IMR-90 (cell line): ENCODE data around the gene CCT7. TPM values are rescaled to one million over a fixed set of nuclear protein-coding genes. Genes with fewer than 3 reads are reported as not detected.

Experiments used
- ATAC-seq: fragments of 200-7000 bp; cut with Tn5 transposase; 2 replicates; pipeline ENCODE4 v1.9.1; 2020; ENCODE audit warnings: low read depth, mild to moderate bottlenecking, moderate library complexity
- BruUV-seq: library from RNA; stranded (reverse); fragments of 400-500 nt; replicated peaks from 2 replicates; lab custom pipeline; 2021; lab: Mats Ljungman, UMichigan
- CTCF ChIA-PET: fragments of 300-600 bp; formaldehyde crosslinking; extraction: SDS; loops from one replicate; lab custom pipeline; 2021; ENCODE audit warnings: antibody characterized with exemption; lab: Yijun Ruan, JAX
- POLR2A ChIA-PET: fragments of 300-600 bp; sonication (Branson Sonifier 250); formaldehyde crosslinking; loops from one replicate; lab custom pipeline; 2022; ENCODE audit warnings: antibody characterized with exemption; ENCODE audit not compliant: unreplicated experiment; lab: Charles Lee
- DNase-seq: peaks from one replicate; pipeline ENCODE4 v3.0.0; 2013
- H2AFZ ChIP-seq: replicated peaks from 2 replicates; pipeline ENCODE3; 2013; ENCODE audit warnings: low read length, mild to moderate bottlenecking; ENCODE audit not compliant: poor library complexity
- H2AK5ac ChIP-seq: 2 replicates; pipeline ENCODE4 v1.6.1; 2013; ENCODE audit warnings: low read depth, low read length, inconsistent platforms
- H2AK9ac ChIP-seq: replicated peaks from 2 replicates; pipeline ENCODE3; 2013; ENCODE audit warnings: mild to moderate bottlenecking, low read depth, low read length, moderate library complexity; ENCODE audit not compliant: poor library complexity
- H2BK120ac ChIP-seq: 2 replicates; pipeline ENCODE4 v1.6.1; 2013; ENCODE audit warnings: low read depth, low read length, inconsistent platforms
- H2BK15ac ChIP-seq: 3 replicates; pipeline ENCODE4 v1.6.1; 2013; ENCODE audit warnings: low read depth, low read length, inconsistent platforms
- H2BK20ac ChIP-seq: 2 replicates; pipeline ENCODE4 v1.6.1; 2013; ENCODE audit warnings: low read depth, mild to moderate bottlenecking, inconsistent platforms, low read length, moderate library complexity
- H2BK5ac ChIP-seq: 2 replicates; pipeline ENCODE4 v1.6.1; 2013; ENCODE audit warnings: mild to moderate bottlenecking, low read depth, low read length, inconsistent platforms; ENCODE audit not compliant: poor library complexity, severe bottlenecking
- H3K14ac ChIP-seq: replicated peaks from 2 replicates; pipeline ENCODE4 v1.6.1; 2013; ENCODE audit warnings: low read depth, low read length, inconsistent platforms
- H3K18ac ChIP-seq: 2 replicates; pipeline ENCODE4 v1.6.1; 2013; ENCODE audit warnings: low read depth, low read length, control low read depth
- H3K23ac ChIP-seq: 2 replicates; pipeline ENCODE4 v1.6.1; 2013; ENCODE audit warnings: low read depth, low read length, inconsistent platforms
- H3K27ac ChIP-seq: 2 replicates; pipeline ENCODE4 v1.5.1; 2013; ENCODE audit warnings: mild to moderate bottlenecking, control low read depth, low read length; ENCODE audit not compliant: insufficient read depth
- H3K27me3 ChIP-seq: 2 replicates; pipeline ENCODE4 v1.6.1; 2013; ENCODE audit warnings: low read length; ENCODE audit not compliant: control insufficient read depth, insufficient read depth
- H3K36me3 ChIP-seq: 2 replicates; pipeline ENCODE4 v1.6.1; 2013; ENCODE audit warnings: low read length, mixed read lengths; ENCODE audit not compliant: control insufficient read depth, insufficient read depth
- H3K4ac ChIP-seq: 2 replicates; pipeline ENCODE4 v1.6.1; 2013; ENCODE audit warnings: low read depth, low read length, inconsistent platforms
- H3K4me1 ChIP-seq: 2 replicates; pipeline ENCODE4 v1.6.1; 2013; ENCODE audit warnings: low read length, mixed read lengths; ENCODE audit not compliant: control insufficient read depth, insufficient read depth
- H3K4me2 ChIP-seq: 2 replicates; pipeline ENCODE4 v1.6.1; 2013; ENCODE audit warnings: low read depth, mild to moderate bottlenecking, control low read depth, low read length, moderate library complexity
- H3K4me3 ChIP-seq: 2 replicates; pipeline ENCODE4 v1.5.1; 2013; ENCODE audit warnings: low read depth, mild to moderate bottlenecking, control low read depth, low read length, moderate library complexity; ENCODE audit not compliant: insufficient read depth
- H3K56ac ChIP-seq: 2 replicates; pipeline ENCODE4 v1.6.1; 2013; ENCODE audit warnings: low read length, inconsistent platforms; ENCODE audit not compliant: insufficient read depth; ENCODE audit errors: extremely low read depth
- H3K79me1 ChIP-seq, 2 experiments: 2 replicates each; pipeline ENCODE4 v1.6.1; 2013; ENCODE audit warnings: low read length in 2 of 2, inconsistent platforms in 1 of 2, low read depth in 1 of 2
- H3K9ac ChIP-seq: 2 replicates; pipeline ENCODE4 v1.6.1; 2013; ENCODE audit warnings: low read depth, low read length, control low read depth
- H3K9me1 ChIP-seq: 2 replicates; pipeline ENCODE4 v1.6.1; 2013; ENCODE audit warnings: low read length, inconsistent platforms; ENCODE audit not compliant: insufficient read depth
- H3K9me3 ChIP-seq: 2 replicates; pipeline ENCODE4 v1.6.1; 2013; ENCODE audit warnings: low read length; ENCODE audit not compliant: control insufficient read depth, insufficient read depth
- H4K20me1 ChIP-seq: 2 replicates; pipeline ENCODE4 v1.6.1; 2013; ENCODE audit warnings: low read length, inconsistent platforms; ENCODE audit not compliant: insufficient read depth
- H4K5ac ChIP-seq: 2 replicates; pipeline ENCODE4 v1.6.1; 2013; ENCODE audit warnings: mild to moderate bottlenecking, low read depth, low read length, control low read depth
- H4K8ac ChIP-seq, 2 experiments: 2 replicates each; pipeline ENCODE4 v1.6.1; 2013; ENCODE audit warnings: low read depth in 2 of 2, low read length in 2 of 2, control low read depth in 1 of 2, inconsistent platforms in 1 of 2
- H4K91ac ChIP-seq: 2 replicates; pipeline ENCODE4 v1.6.1; 2013; ENCODE audit warnings: low read depth, low read length, inconsistent platforms; ENCODE audit not compliant: insufficient read depth
- BHLHE40 ChIP-seq: fragments of 150-350 bp; IDR thresholded peaks from 2 replicates; pipeline ENCODE4 v1.6.1; 2016; ENCODE audit warnings: mild to moderate bottlenecking, low read depth, low read length
- CHD1 ChIP-seq: IDR thresholded peaks from 2 replicates; pipeline ENCODE4 v1.6.1; 2012; ENCODE audit warnings: low read depth, low read length, improper control_type of control experiment
- FOS ChIP-seq: fragments of 150-350 bp; IDR thresholded peaks from 2 replicates; pipeline ENCODE4 v1.6.1; 2016; ENCODE audit warnings: low read depth, low read length
- MAFK ChIP-seq: IDR thresholded peaks from 2 replicates; pipeline ENCODE4 v1.6.1; 2012; ENCODE audit warnings: low read depth, low read length, improper control_type of control experiment
- MAZ ChIP-seq: IDR thresholded peaks from 2 replicates; pipeline ENCODE4 v1.6.1; 2012; ENCODE audit warnings: low read depth, mild to moderate bottlenecking, low read length, improper control_type of control experiment, moderate library complexity, borderline replicate concordance
- MXI1 ChIP-seq: IDR thresholded peaks from 2 replicates; pipeline ENCODE4 v1.6.1; 2012; ENCODE audit warnings: low read depth, mild to moderate bottlenecking, low read length, moderate library complexity, borderline replicate concordance
- NFE2L2 ChIP-seq: fragments of 150-350 bp; IDR thresholded peaks from 2 replicates; pipeline ENCODE4 v1.6.1; 2016; ENCODE audit warnings: low read depth, mild to moderate bottlenecking, low read length
- POLR2A ChIP-seq: IDR thresholded peaks from 2 replicates; pipeline ENCODE4 v1.6.1; 2012; ENCODE audit warnings: mild to moderate bottlenecking, low read depth, low read length
- RAD21 ChIP-seq: IDR thresholded peaks from 2 replicates; pipeline ENCODE4 v1.6.1; 2012; ENCODE audit warnings: low read length, improper control_type of control experiment
- RCOR1 ChIP-seq: IDR thresholded peaks from 2 replicates; pipeline ENCODE4 v1.6.1; 2012; ENCODE audit warnings: mild to moderate bottlenecking, low read length, improper control_type of control experiment; ENCODE audit not compliant: insufficient replicate concordance
- RFX5 ChIP-seq: IDR thresholded peaks from 2 replicates; pipeline ENCODE4 v1.8.0; 2012; ENCODE audit warnings: low read depth, mild to moderate bottlenecking, low read length, moderate library complexity
- SMC3 ChIP-seq: fragments of 150-350 bp; IDR thresholded peaks from 2 replicates; pipeline ENCODE4 v1.6.1; 2016; ENCODE audit warnings: low read depth, mild to moderate bottlenecking, antibody characterized with exemption, low read length, moderate library complexity
- WGBS, 2 experiments: methylation state at CpG; one replicate each; pipeline versions ENCODE4 v1.1.5 to v1.1.7; 2013; ENCODE audit warnings: missing lambda C conversion rate in 2 of 2; ENCODE audit not compliant: insufficient read length in 1 of 2; ENCODE audit errors: extremely low coverage in 2 of 2; 5-methylcytosine and 5-hydroxymethylcytosine counted together
- dilution Hi-C: fragments of 300-500 bp; cut with HindIII; formaldehyde crosslinking; loops from one replicate; pipeline ENCODE4 v1.14.3; 2018; ENCODE audit warnings: low sequenced_read_pairs; ENCODE audit not compliant: unreplicated experiment
- in situ Hi-C: fragments of 300-500 bp; cut with MboI; formaldehyde crosslinking; loops from 3 replicates; pipeline ENCODE4 v1.14.3; 2019; ENCODE audit warnings: low sequenced_read_pairs, inconsistent platforms, mixed read lengths
- intact Hi-C: fragments of 100-400 bp; cut with micrococcal nuclease; formaldehyde crosslinking; loops from 2 replicates; pipeline ENCODE4 v1.10.0; 2022
- polyA plus RNA-seq, 3 experiments: library from polyadenylated mRNA; depleted of rRNA; stranded (reverse); fragments of >200 nt; gene quantifications; 2 replicates each; pipeline ENCODE4 v1.2.3, GENCODE V29; 2012; ENCODE audit warnings: low replicate concordance in 1 of 3
- total RNA-seq: library from RNA; depleted of rRNA; stranded (reverse); fragments of >200 nt; gene quantifications from 2 replicates; pipeline ENCODE4 v1.2.3, GENCODE V29; 2012
- TF ChIP-seq, protein P1 (sequence below): conservative IDR thresholded peaks from 2 replicates; pipeline ENCODE4 v1.5.1; 2012; ENCODE audit warnings: mild to moderate bottlenecking, low read depth, low read length, improper control_type of control experiment
- TF ChIP-seq, protein P2 (sequence below): fragments of 150-350 bp; IDR thresholded peaks from 2 replicates; pipeline ENCODE4 v1.6.1; 2016; ENCODE audit warnings: low read depth, mild to moderate bottlenecking, low read length, moderate library complexity, borderline replicate concordance
- TF ChIP-seq, protein P3 (sequence below): fragments of 150-350 bp; IDR thresholded peaks from 2 replicates; pipeline ENCODE4 v1.6.1; 2017; ENCODE audit warnings: mild to moderate bottlenecking, antibody characterized with exemption, low read length, low read depth

The CCT7 gene
- total and polyA plus RNA-seq, 2 of the 4 experiments (the other 2 are of a cell fraction): 321 to 575 TPM

DNA sequence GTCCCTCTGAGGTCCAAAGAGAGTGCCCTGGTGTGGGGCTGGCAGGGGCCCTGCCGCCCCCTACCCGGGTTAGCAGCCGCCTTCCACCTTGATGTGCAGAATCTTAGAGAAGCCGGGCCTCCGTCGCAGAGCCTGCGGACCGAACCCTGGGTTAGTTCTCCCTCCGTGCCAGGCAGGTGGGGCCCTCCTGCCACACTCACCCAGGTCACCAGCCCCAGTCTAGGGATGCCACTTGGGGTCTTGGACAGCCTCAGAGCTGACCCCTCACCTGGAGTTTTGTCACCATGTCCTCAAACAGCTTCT, 24.8 kb downstream of the CCT7 start:
- H3K4me1 ChIP-seq: no peaks in the 10 kb centered on the region
- no peak overlapping the region for H2BK5ac ChIP-seq
- no peak overlapping the region for H3K14ac ChIP-seq
- DNase-seq: no peak
- H2BK15ac ChIP-seq: no peak overlapping the region
- no peak overlapping the region for H2BK20ac ChIP-seq
- no peak overlapping the region for H3K9ac ChIP-seq
- H3K23ac ChIP-seq: no peak overlapping the region
- in situ Hi-C loops (no loop called here), dilution Hi-C loops (no loop called here), intact Hi-C loops (no loop called here)
- ChIA-PET CTCF (interaction anchor here (1.1 kb wide), 1 partner anchor 18 kb away, joined by 3 read pairs; no protein-coding TSS in a partner anchor), POLR2A (no interaction called here)
- H4K20me1 ChIP-seq: peaks cover 8% of the 10 kb centered on the region
- H2AK5ac ChIP-seq: no peak overlapping the region
- WGBS, 2 experiments: 93% methylated on average over 6 of the region's 9 CpGs; no CpG with 5 or more reads in 1 of the 2 experiments
- no peak overlapping the region for H3K56ac ChIP-seq
- H3K36me3 ChIP-seq: peaks cover 16% of the 10 kb centered on the region
- no peak overlapping the region for H3K4ac ChIP-seq
- no peak for ATAC-seq
- H3K27ac ChIP-seq: no peak overlapping the region
- H3K4me3 ChIP-seq: no peak overlapping the region
- peaks cover 7% of the 10 kb centered on the region; the same call in 1 of the 2 replicates for H3K9me1 ChIP-seq
- H2AK9ac ChIP-seq: no peak overlapping the region
- no peak overlapping the region for H2AFZ ChIP-seq
- no peak overlapping the region for H3K4me2 ChIP-seq
- TF ChIP-seq MAZ (no peak), MAFK (no peak), NFE2L2 (no peak), CHD1 (no peak), RAD21 (no peak), RCOR1 (no peak), BHLHE40 (no peak), FOS (no peak), MXI1 (no peak), POLR2A (no peak), SMC3 (no peak), RFX5 (no peak)
- TF ChIP-seq, protein P1, sequence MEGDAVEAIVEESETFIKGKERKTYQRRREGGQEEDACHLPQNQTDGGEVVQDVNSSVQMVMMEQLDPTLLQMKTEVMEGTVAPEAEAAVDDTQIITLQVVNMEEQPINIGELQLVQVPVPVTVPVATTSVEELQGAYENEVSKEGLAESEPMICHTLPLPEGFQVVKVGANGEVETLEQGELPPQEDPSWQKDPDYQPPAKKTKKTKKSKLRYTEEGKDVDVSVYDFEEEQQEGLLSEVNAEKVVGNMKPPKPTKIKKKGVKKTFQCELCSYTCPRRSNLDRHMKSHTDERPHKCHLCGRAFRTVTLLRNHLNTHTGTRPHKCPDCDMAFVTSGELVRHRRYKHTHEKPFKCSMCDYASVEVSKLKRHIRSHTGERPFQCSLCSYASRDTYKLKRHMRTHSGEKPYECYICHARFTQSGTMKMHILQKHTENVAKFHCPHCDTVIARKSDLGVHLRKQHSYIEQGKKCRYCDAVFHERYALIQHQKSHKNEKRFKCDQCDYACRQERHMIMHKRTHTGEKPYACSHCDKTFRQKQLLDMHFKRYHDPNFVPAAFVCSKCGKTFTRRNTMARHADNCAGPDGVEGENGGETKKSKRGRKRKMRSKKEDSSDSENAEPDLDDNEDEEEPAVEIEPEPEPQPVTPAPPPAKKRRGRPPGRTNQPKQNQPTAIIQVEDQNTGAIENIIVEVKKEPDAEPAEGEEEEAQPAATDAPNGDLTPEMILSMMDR: no peak
- TF ChIP-seq, protein P2, sequence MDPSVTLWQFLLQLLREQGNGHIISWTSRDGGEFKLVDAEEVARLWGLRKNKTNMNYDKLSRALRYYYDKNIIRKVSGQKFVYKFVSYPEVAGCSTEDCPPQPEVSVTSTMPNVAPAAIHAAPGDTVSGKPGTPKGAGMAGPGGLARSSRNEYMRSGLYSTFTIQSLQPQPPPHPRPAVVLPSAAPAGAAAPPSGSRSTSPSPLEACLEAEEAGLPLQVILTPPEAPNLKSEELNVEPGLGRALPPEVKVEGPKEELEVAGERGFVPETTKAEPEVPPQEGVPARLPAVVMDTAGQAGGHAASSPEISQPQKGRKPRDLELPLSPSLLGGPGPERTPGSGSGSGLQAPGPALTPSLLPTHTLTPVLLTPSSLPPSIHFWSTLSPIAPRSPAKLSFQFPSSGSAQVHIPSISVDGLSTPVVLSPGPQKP: no peak
- TF ChIP-seq, protein P3, sequence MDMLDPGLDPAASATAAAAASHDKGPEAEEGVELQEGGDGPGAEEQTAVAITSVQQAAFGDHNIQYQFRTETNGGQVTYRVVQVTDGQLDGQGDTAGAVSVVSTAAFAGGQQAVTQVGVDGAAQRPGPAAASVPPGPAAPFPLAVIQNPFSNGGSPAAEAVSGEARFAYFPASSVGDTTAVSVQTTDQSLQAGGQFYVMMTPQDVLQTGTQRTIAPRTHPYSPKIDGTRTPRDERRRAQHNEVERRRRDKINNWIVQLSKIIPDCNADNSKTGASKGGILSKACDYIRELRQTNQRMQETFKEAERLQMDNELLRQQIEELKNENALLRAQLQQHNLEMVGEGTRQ: no peak
- H3K27me3 ChIP-seq: no peaks in the 10 kb centered on the region
- H3K79me1 ChIP-seq: no peaks in the 10 kb centered on the region
- no peak overlapping the region for H4K8ac ChIP-seq
- H2BK120ac ChIP-seq: no peak overlapping the region
- H4K91ac ChIP-seq: no peak overlapping the region
- no TSS peak for BruUV-seq
- no peaks in the 10 kb centered on the region for H3K9me3 ChIP-seq
- no peak overlapping the region for H3K18ac ChIP-seq
- no peak overlapping the region for H4K5ac ChIP-seq
